ENCODE results near the gene OR9A2. TPM values are rescaled to one million over a fixed set of nuclear protein-coding genes. Genes with fewer than 3 reads are reported as not detected.
A peak's percentile ranks its signal among the peaks of the same experiment; 100 is the strongest.

The OR9A2 gene
- polyA plus RNA-seq (ENCODE audit: insufficient read length in 3 of 3), result not detected
- long read RNA-seq, donor 1, result 0 reads
- long read RNA-seq, donor 2, result 0 reads
- long read RNA-seq, donor 3, result 0 reads
- long read RNA-seq, donor 4, result 0 reads
- long read RNA-seq, donor 5, result 0 reads
- long read RNA-seq, donor 6, result 0 reads
- long read RNA-seq, donor 7, result 0 reads
- long read RNA-seq, donor 8, result 0 reads
- long read RNA-seq, donor 9, result 0 reads
- long read RNA-seq, donor 10, result 0 reads
- long read RNA-seq, donor 11, result 0 reads
- long read RNA-seq, donor 12, result 0 reads
- long read RNA-seq, donor 13, result 0 reads
- long read RNA-seq, donor 14, result 0 reads
- long read RNA-seq, donor 15, result 0 reads
- long read RNA-seq, donor 16, result 0 reads

GRCh38 chr7:143027032-143027431 is at the start of gene OR9A2:
Gene OR9A2 (minus strand): TSS chr7:143027132. CDS start chr7:143027132, 0 bp downstream.
- no peak for DNase-seq

- DNase-seq, result no peak
These were observed 47.2 kb upstream of the OR9A2 start for GRCh38 chr7:143074141-143074540.

GRCh38 chr7:143073556-143073955 is 46.6 kb upstream of the OR9A2 start:
- no peak for DNase-seq

GRCh38 chr7:143069912-143070500 is 43.1 kb upstream of the OR9A2 start:
- no peak for DNase-seq

GRCh38 chr7:143068446-143068845 is 41.5 kb upstream of the OR9A2 start:
- no peak for DNase-seq

- no peak for DNase-seq
These were observed 36.8 kb upstream of the OR9A2 start for GRCh38 chr7:143063741-143064140.

- no peak for DNase-seq
These were observed 28.8 kb upstream of the OR9A2 start for GRCh38 chr7:143055754-143056153.

- DNase-seq, result no peak
These were observed 27.7 kb upstream of the OR9A2 start for GRCh38 chr7:143054621-143055020.

GRCh38 chr7:143052041-143052440 is 25.1 kb upstream of the OR9A2 start, which contains the start of gene OR6V1:
Gene OR6V1 (plus strand): TSS chr7:143052341. CDS start chr7:143052341, 0 bp downstream.
- DNase-seq, result no peak

GRCh38 chr7:143050931-143051330 is 24.0 kb upstream of the OR9A2 start:
- DNase-seq, result peak; percentile 27

- no peak for DNase-seq
These were observed 22.4 kb upstream of the OR9A2 start for GRCh38 chr7:143049362-143049761.

- no peak for DNase-seq
These were observed 21.9 kb upstream of the OR9A2 start for GRCh38 chr7:143048827-143049226.

GRCh38 chr7:143047326-143047725 is 20.4 kb upstream of the OR9A2 start:
- DNase-seq, result no peak

GRCh38 chr7:143046426-143046851 is 19.5 kb upstream of the OR9A2 start:
- DNase-seq, result no peak

- no peak for DNase-seq
These were observed 16.5 kb upstream of the OR9A2 start for GRCh38 chr7:143043391-143043790.

- DNase-seq, result no peak
These were observed 15.9 kb upstream of the OR9A2 start for GRCh38 chr7:143042790-143043271.

- no peak for DNase-seq
These were observed 15.3 kb upstream of the OR9A2 start for GRCh38 chr7:143042159-143042789.

- DNase-seq, result no peak
These were observed 14.4 kb upstream of the OR9A2 start for GRCh38 chr7:143041346-143041745.

GRCh38 chr7:143040209-143040715 is 13.3 kb upstream of the OR9A2 start:
- no peak for DNase-seq

GRCh38 chr7:143038635-143039034 is 11.7 kb upstream of the OR9A2 start:
- no peak for DNase-seq

- no peak for DNase-seq
These were observed 751 bp upstream of the OR9A2 start for GRCh38 chr7:143027683-143028082.

- DNase-seq, result no peak
These were observed 1.6 kb downstream of the OR9A2 start for GRCh38 chr7:143025371-143025770.

GRCh38 chr7:143023047-143023446 is 3.9 kb downstream of the OR9A2 start:
- no peak for DNase-seq
